OCI-LY7 (cell line): Measurements from ENCODE around the gene CELF4.

Source experiments
- CTCF ChIP-seq: fragments of 200-600 bp; sonication (generic); conservative IDR thresholded peaks from 2 replicates; pipeline ENCODE4 v1.5.1; 2014; ENCODE audit warnings: mild to moderate bottlenecking, antibody characterized with exemption, low read length, moderate library complexity, mixed read lengths
- EZH2phosphoT487 ChIP-seq: fragments of 200-600 bp; sonication (generic); IDR thresholded peaks from 2 replicates; pipeline ENCODE4 v1.6.1; 2018; ENCODE audit warnings: low read depth, borderline replicate concordance, mild to moderate bottlenecking, mixed run types, antibody characterized with exemption, low read length, moderate library complexity, mixed read lengths

- TF ChIP-seq CTCF (no peak), EZH2phosphoT487 (no peak)
These were observed 334.8 kb downstream of the CELF4 start for GRCh38 chr18:37230768-37231167.
